Psoas muscle (tissue), 8 donors: ENCODE results near the gene RPL10A. TPM values are rescaled to one million over a fixed set of nuclear protein-coding genes. Genes with fewer than 3 reads are reported as not detected.

Experiments used
- ATAC-seq, 4 donors: fragments of 200-7000 bp; cut with Tn5 transposase; one replicate each; pipeline ENCODE4 v1.9.1; 2020; ENCODE audit warnings: moderate library complexity in 3 of 4, mild to moderate bottlenecking in 2 of 4
- DNase-seq, 2 donors: peaks; one replicate each; pipeline ENCODE4 v3.0.0-alpha.2; 2020
- H3K27ac ChIP-seq: fragments of 200-600 bp; one replicate; pipeline ENCODE4 v1.8.0; 2022
- H3K27me3 ChIP-seq, 3 donors: fragments of 200-600 bp in 1 of 3; one replicate each; pipeline versions ENCODE4 v1.6.1 to v1.8.0; 2013 to 2022; ENCODE audit warnings: low read length in 2 of 3, mild to moderate bottlenecking in 2 of 3, moderate library complexity in 1 of 3; ENCODE audit not compliant: insufficient read depth in 3 of 3
- H3K36me3 ChIP-seq, 2 donors: fragments of 200-600 bp in 1 of 2; one replicate each; pipeline versions ENCODE4 v1.6.1 to v1.8.0; 2013 to 2022; ENCODE audit warnings: low read depth in 1 of 2, mild to moderate bottlenecking in 1 of 2, moderate library complexity in 1 of 2; ENCODE audit not compliant: insufficient read depth in 1 of 2
- H3K4me1 ChIP-seq: fragments of 200-600 bp; one replicate; pipeline ENCODE4 v1.8.0; 2022
- H3K4me3 ChIP-seq: fragments of 200-600 bp; one replicate; pipeline ENCODE4 v1.8.0; 2022; ENCODE audit warnings: mild to moderate bottlenecking
- H3K9me3 ChIP-seq: fragments of 200-600 bp; one replicate; pipeline ENCODE4 v1.8.0; 2022
- CTCF ChIP-seq: fragments of 200-600 bp; IDR thresholded peaks from one replicate; pipeline ENCODE4 v1.8.0; 2022; ENCODE audit warnings: antibody characterized with exemption
- WGBS, 3 donors: extraction: QIAGEN DNeasy Blood & Tissue Kit; methylation state at CpG; one replicate each; pipeline versions ENCODE4 v1.1.6 to v1.1.7; 2013; 5-methylcytosine and 5-hydroxymethylcytosine counted together
- intact Hi-C, 2 donors: fragments of 100-400 bp; cut with DNase I; formaldehyde crosslinking; loops; one replicate each; pipeline versions ENCODE4 v1.11.0 to v1.14.2; 2022
- polyA plus RNA-seq, 3 donors: library from polyadenylated mRNA; stranded (reverse); fragments of 200-250 nt; gene quantifications; one replicate each; pipeline ENCODE4 v1.2.3, GENCODE V29; 2013
- total RNA-seq, 4 donors: library from RNA; stranded (reverse); fragmentation: NEBNext Ultra II Directional in 2 of 4; extraction: Animal tissue kit (Norgen Biotek cat#: 25700) in 2 of 4; gene quantifications; one replicate each; pipeline versions ENCODE4 v1.2.1 to v1.2.4, GENCODE V29; 2021 to 2023
- donor health status: healthy with polysubstance abuse.
- donor health status: DM: no; HTN: no; CAD: no; lungs with moderate emphysema.
- donor health status: Bipolar disorder and iron deficiency.
- donor health status: healthy.
- donor health status: DM: yes; HTN: yes; CAD: no.
- donor health status: DM: no; HTN: no; CAD: no.
- donor health status: DM: no; HTN: no; CAD: no.
- donor health status: DM: yes; HTN: yes; CAD: no.

RPL10A gene
- total and polyA plus RNA-seq, 7 donors: 668 to 1,629 (median 832) TPM

- intact Hi-C loops: no loop called here
- WGBS, 3 donors: 60 to 66% (median 66%) methylated on average over 2 of the region's 2 CpGs
- peaks cover 0 to 14% (median 4%) of the 10 kb centered on the region in 3 donors for H3K27me3 ChIP-seq
Measured at GRCh38 chr6:35508027-35508426, 39.8 kb downstream of the RPL10A start.

GRCh38 chr6:35508542-35508941 is 40.3 kb downstream of the RPL10A start:
- no peak overlapping the region for H3K4me3 ChIP-seq
- H3K9me3 ChIP-seq: no peaks in the 10 kb centered on the region
- intact Hi-C loops: no loop called here
- peaks cover 0 to 14% (median 4%) of the 10 kb centered on the region in 3 donors for H3K27me3 ChIP-seq
- no peaks in the 10 kb centered on the region for H3K36me3 ChIP-seq
- 55 to 60% (median 58%) methylated on average over 5 of the region's 5 CpGs for whole genome bisulfite sequencing, 3 donors
- no peak for TF ChIP-seq CTCF
- H3K27ac ChIP-seq: no peak overlapping the region
- peaks cover 4% of the 10 kb centered on the region for H3K4me1 ChIP-seq
- ATAC-seq (no peak), DNase-seq (peak in 1 of 2 donors; percentile 24)

More at GRCh38 chr6:35508027-35508426, 39.8 kb downstream of the RPL10A start:
- no peak for TF ChIP-seq CTCF
- Histone ChIP-seq H3K27ac (no peak overlapping the region), H3K4me3 (no peak overlapping the region), H3K4me1 (peaks cover 6% of the 10 kb centered on the region), H3K36me3 (no peaks in the 10 kb centered on the region), H3K9me3 (no peaks in the 10 kb centered on the region)
- no peak for DNase-seq
- ATAC-seq: no peak

GRCh38 chr6:35510916-35511561 is 42.8 kb downstream of the RPL10A start:
- Histone ChIP-seq H3K27me3 (peaks cover 0 to 8% (median 4%) of the 10 kb centered on the region in 3 donors), H3K9me3 (no peaks in the 10 kb centered on the region), H3K4me1 (no peaks in the 10 kb centered on the region), H3K4me3 (no peak overlapping the region), H3K36me3 (no peaks in the 10 kb centered on the region), H3K27ac (no peak overlapping the region)
- peak in 1 of 4 donors; percentile 17 for ATAC-seq
- no peak for DNase-seq
- no peak for TF ChIP-seq CTCF
- intact Hi-C loops: no loop called here
- 74 to 78% (median 76%) methylated on average over 7 of the region's 7 CpGs for WGBS, 3 donors

GRCh38 chr6:35511562-35511941 is 43.4 kb downstream of the RPL10A start:
- no peaks in the 10 kb centered on the region for H3K9me3 ChIP-seq
- peaks cover 0 to 8% (median 4%) of the 10 kb centered on the region in 3 donors for H3K27me3 ChIP-seq
- ATAC-seq: no peak
- H3K4me3 ChIP-seq: no peak overlapping the region
- no peaks in the 10 kb centered on the region for H3K4me1 ChIP-seq
- peak in 1 of 2 donors; percentile 37 for DNase-seq
- H3K27ac ChIP-seq: no peak overlapping the region
- intact Hi-C loops: no loop called here
- no peak for TF ChIP-seq CTCF
- H3K36me3 ChIP-seq: no peaks in the 10 kb centered on the region
- 14 to 24% (median 18%) methylated on average over 21 to 32 of the region's 32 CpGs for WGBS, 3 donors

- ATAC-seq (no peak), DNase-seq (peak in 1 of 2 donors; percentile 23)
- 6 to 8% (median 8%) methylated on average over 18 to 26 of the region's 26 CpGs for WGBS, 3 donors
- no peak for TF ChIP-seq CTCF
- Histone ChIP-seq H3K27ac (no peak overlapping the region), H3K27me3 (peaks cover 0 to 8% (median 4%) of the 10 kb centered on the region in 3 donors), H3K36me3 (no peaks in the 10 kb centered on the region), H3K9me3 (no peaks in the 10 kb centered on the region), H3K4me1 (no peaks in the 10 kb centered on the region), H3K4me3 (no peak overlapping the region)
- intact Hi-C loops: no loop called here
Measured at GRCh38 chr6:35512006-35512405, 43.8 kb downstream of the RPL10A start.
